Stimulated activated CD4-positive, alpha-beta T cell treated with anti-CD3 and anti-CD28 coated beads, Interleukin-4, amount 100 ng/mL, for 4 hours (primary cell): Measurements from ENCODE around the gene WBP4.
"Not testable (repeated sequence)": the region's sequence is repeated elsewhere in the genome, so short reads cannot be mapped to it uniquely, and the experiment has no call there.

Experiments used
- DNase-seq, 2 experiments: peaks; one replicate each; pipeline ENCODE4 v3.0.0-alpha.2; 2020

WBP4 gene

GRCh38 chr13:41061075-41061913 lies at the start of gene WBP4:
Gene WBP4, plus strand, starts transcription at chr13:41061509. Its CDS starts 165 bp downstream, at chr13:41061674.
- peak; percentile 81 to 84 for DNase-seq

GRCh38 chr13:41012536-41012935 lies 48.8 kb upstream of the WBP4 start:
- DNase-seq: no peak

- DNase-seq: no peak
Observed at GRCh38 chr13:41013835-41014234, 47.5 kb upstream of the WBP4 start.

GRCh38 chr13:41015920-41016319 lies 45.4 kb upstream of the WBP4 start:
- no peak for DNase-seq

GRCh38 chr13:41017159-41017558 lies 44.1 kb upstream of the WBP4 start:
- no peak for DNase-seq

- no peak for DNase-seq
Observed at GRCh38 chr13:41017817-41018601, 43.3 kb upstream of the WBP4 start.

GRCh38 chr13:41018602-41018948 lies 42.7 kb upstream of the WBP4 start:
- no peak for DNase-seq

GRCh38 chr13:41019011-41019487 lies 42.3 kb upstream of the WBP4 start, which contains the start of gene ELF1:
Gene ELF1, minus strand, starts transcription at chr13:41019316. Its CDS starts 37,262 bp downstream, at chr13:40982054.
- DNase-seq: peak; percentile 12 to 57

- no peak for DNase-seq
Observed at GRCh38 chr13:41019578-41020347, 41.5 kb upstream of the WBP4 start.

GRCh38 chr13:41025518-41025917 lies 35.8 kb upstream of the WBP4 start:
- DNase-seq: no peak

- no peak for DNase-seq
Observed at GRCh38 chr13:41026788-41027187, 34.5 kb upstream of the WBP4 start.

GRCh38 chr13:41028051-41028450 lies 33.3 kb upstream of the WBP4 start:
- DNase-seq: no peak

GRCh38 chr13:41029629-41030028 lies 31.7 kb upstream of the WBP4 start:
- no peak for DNase-seq

- no peak for DNase-seq
Observed at GRCh38 chr13:41032691-41033376, 28.5 kb upstream of the WBP4 start.

- DNase-seq: no peak
Observed at GRCh38 chr13:41034382-41034781, 26.9 kb upstream of the WBP4 start.

GRCh38 chr13:41034881-41035280 lies 26.4 kb upstream of the WBP4 start:
- DNase-seq: no peak

- DNase-seq: not testable (repeated sequence)
Observed at GRCh38 chr13:41036557-41036956, 24.8 kb upstream of the WBP4 start.

GRCh38 chr13:41039746-41040145 lies 21.6 kb upstream of the WBP4 start:
- DNase-seq: no peak

- no peak for DNase-seq
Observed at GRCh38 chr13:41040584-41041334, 20.6 kb upstream of the WBP4 start.

- DNase-seq: not testable (repeated sequence)
Observed at GRCh38 chr13:41042419-41042818, 18.9 kb upstream of the WBP4 start.

GRCh38 chr13:41048640-41049039 lies 12.7 kb upstream of the WBP4 start:
- no peak for DNase-seq
